LoVo (cell line): ENCODE data around the gene ERC2.

Experiments
- DNase-seq: peaks from one replicate; pipeline ENCODE4 v3.0.0-alpha.2; 2016; ENCODE audit warnings: low spot score

The ERC2 gene

DNA sequence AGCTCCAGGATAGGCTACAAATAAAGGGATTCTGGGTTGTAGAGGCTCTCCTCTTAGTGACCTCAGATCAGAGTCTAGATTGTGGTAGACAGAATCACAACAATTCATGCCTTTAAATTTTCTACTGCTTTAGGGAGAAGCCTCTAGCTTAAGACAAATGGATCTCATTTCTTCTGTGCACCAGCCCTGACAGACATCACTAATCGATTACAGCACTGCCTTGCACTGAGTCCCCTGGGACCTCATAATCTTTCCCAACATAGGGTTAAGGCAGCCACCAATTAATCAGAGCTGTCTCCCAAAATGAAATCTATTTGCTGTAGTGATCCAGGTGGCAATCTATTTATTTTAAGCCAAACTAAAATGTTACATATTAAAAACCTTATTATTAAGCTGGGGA, 544.6 kb downstream of the ERC2 start:
- no peak for DNase-seq

- DNase-seq = no peak
Observed at GRCh38 chr3:55923207-55923606, 545.1 kb downstream of the ERC2 start.

- no peak for DNase-seq
Observed at GRCh38 chr3:55912880-55913279, 555.4 kb downstream of the ERC2 start.

DNA sequence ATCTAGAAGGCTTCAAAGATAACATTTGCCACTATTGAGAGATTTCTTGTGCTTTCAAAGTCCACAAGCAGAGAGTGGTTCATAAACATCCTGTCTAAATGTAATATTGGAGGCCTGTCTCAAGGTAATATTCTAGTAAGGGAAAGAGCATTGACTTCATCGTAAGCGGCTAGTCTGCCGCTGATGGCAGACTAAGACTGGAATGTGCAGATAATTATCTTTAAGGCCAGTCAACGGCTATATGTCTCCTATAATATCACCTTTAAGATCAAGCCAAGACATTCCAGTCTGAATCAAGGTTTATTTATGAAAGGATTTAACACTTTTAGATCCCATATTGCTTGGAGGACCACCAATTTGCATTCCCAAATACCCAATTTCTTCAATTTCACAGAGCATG, 557.0 kb downstream of the ERC2 start:
- no peak for DNase-seq

GRCh38 chr3:55910543-55910942, 557.7 kb downstream of the ERC2 start:
- DNase-seq = no peak

- no peak for DNase-seq
Observed at GRCh38 chr3:55909373-55909772, 558.9 kb downstream of the ERC2 start.

GRCh38 chr3:55907616-55908015, 560.7 kb downstream of the ERC2 start:
- no peak for DNase-seq

- no peak for DNase-seq
Observed at GRCh38 chr3:55906896-55907295, 561.4 kb downstream of the ERC2 start.

GRCh38 chr3:55904716-55905115, 563.6 kb downstream of the ERC2 start:
- no peak for DNase-seq

- DNase-seq = no peak
Observed at GRCh38 chr3:55903680-55904079, 564.6 kb downstream of the ERC2 start.

- DNase-seq = no peak
Observed at GRCh38 chr3:55902221-55902900, 565.9 kb downstream of the ERC2 start.

- DNase-seq = no peak
Observed at GRCh38 chr3:55899887-55900286, 568.4 kb downstream of the ERC2 start.

DNA sequence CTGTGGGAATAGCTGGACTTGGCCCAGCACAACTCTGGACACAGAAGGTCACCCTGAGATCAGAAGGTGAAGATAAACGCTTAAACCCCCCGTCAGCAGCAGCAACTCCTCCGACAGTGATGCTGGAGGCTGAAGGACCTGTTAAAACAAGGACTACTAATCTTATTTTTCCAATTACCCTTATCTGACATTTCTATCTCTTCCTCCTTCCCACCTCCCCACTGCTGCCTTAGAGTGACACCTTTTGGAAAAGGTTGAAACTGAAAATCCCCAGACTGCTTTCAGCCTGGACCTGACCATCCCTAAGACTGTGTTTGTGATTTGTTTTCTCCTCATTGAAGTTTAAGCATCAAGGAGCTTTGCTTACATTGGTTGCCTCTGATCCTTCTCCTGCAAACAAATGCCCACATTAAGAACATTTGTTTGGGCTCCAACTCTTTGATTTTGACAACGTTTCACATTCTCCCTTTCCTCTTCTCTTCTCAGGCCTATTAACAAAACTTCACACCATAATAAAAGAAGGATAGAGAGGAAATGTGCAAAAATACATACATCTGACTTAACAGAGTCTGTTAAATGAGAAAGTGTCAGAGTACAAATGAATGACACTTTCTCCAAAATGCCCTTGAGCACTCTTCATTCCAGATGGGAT, 570.6 kb downstream of the ERC2 start:
- peak; percentile 15 for DNase-seq

DNA sequence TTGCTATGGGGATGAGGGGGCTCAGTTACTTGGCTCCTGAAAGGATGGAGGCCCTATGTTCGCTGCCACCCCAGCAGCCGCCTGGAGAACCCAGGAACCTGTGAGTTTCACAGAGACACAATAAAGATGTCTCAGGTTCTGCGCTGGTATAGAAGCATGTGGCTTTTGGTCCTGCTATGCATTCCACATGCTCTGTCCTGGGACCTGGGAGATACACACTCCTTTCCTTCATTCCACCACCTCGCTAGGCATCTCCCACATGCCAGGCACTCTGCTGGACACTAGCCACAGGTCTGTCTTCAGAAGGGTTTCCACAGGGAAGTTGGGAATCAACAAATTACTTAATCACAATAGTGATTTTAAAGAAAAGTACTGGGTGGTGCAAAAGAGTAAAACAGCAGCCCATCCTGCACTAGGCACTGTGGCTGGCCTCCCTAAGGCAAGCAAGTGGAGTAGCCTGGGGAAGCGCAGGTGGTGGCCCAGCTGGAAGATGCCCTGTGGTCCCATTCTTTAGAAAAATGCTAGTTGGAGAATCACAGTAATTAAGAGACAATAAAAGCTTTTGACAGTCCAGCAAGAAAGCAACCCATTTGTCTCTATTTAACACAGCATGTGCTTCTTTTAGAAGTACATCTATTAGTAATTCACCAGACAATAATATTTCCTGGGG, 572.2 kb downstream of the ERC2 start:
- DNase-seq = no peak

- DNase-seq = no peak
Observed at GRCh38 chr3:55894605-55895004, 573.7 kb downstream of the ERC2 start.

DNA sequence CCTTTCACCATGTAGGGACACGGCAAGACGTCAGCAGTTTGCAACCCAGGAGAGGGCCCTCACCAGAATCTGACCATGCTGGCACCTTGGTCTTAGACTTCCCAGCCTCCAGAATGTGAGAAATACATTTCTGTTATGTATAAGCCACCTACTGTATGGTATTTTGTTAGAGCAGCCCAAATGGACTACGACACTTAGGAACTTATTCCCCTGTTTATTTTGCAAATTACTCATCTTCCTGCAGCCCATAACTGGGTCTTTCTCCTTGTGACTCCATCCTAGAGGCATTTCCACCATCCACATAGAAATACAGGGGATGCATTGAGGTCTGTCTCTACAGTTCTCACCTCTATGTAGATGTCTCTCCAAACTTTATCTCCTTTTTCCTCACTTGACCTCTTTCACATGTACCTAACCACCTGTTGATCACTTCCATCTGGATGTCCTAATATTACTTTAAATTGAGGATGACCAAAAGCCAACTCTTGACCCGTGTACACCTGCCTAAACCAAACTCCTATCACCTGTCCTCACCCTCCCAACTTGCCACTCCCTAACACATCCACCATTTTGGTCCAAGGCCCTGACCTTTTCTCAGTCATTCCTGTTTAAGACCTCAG, 575.1 kb downstream of the ERC2 start:
- DNase-seq = no peak

DNA sequence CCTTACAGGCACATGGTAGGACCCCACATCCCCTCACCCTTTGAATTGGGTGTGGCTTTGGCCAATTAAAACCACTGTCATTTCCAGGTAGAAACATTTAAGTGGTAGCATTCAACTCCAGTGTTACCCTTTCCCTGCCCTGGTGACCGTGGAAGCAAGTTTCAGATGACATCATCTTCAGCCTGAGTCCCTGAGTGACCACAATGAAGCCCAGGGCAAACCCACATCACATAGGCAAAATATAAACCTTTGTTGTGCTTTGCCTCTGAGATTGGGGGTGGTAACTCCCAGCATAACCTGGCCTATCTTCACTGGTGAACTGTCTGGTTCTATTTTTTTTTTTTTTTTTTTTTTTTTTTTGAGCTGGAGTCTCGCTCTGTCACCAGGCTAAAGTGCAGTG, 577.2 kb downstream of the ERC2 start:
- DNase-seq = no peak

DNA sequence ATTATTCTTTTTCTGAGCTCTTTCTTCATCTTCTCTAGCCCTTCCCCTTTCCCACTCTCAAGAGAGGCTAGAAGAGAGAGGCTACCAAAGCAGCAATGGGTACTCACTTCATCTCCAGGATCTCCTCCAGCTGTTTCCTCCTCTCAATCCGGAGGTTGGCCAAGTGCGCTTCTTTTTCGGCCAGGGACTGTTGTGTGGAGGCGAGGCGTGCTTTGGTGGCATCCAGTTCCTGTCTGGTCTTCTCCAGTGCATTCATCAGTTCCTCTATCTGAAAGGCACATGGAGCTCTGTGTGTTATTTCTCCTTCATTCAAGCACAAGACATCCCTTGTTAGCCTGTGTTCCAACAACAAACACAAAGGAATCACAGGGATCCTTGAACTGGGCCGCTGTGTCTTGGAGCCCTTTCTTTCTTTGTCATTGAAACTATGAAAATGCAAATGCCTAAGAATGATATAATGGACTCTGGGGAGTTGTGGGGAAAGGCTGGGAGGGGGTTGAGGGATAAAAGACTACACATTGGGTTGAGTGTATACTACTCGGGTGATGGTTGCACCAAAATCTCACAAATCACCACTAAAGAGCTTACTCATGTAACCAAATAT, 579.9 kb downstream of the ERC2 start:
- no peak for DNase-seq

DNA sequence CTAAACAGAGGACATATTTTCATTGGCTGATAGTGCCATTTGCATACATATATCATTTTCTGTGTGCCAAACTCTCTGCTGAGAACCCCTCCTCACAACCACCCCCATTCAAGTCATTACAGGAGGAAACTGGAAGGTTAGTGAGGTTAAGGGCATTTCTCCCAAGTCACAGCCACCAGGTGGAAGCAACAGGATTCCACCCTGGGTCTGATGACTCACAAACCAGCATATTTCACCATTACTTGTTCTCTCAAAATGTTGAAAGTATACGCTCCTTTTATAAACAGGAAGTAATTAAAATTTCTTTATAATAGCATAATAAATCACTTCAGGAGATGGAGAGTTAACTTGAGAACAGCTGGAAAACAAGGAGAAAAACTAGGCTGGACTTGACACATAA, 582.5 kb downstream of the ERC2 start:
- DNase-seq = peak; percentile 23

- DNase-seq = no peak
Observed at GRCh38 chr3:55884491-55885285, 583.6 kb downstream of the ERC2 start.

DNA sequence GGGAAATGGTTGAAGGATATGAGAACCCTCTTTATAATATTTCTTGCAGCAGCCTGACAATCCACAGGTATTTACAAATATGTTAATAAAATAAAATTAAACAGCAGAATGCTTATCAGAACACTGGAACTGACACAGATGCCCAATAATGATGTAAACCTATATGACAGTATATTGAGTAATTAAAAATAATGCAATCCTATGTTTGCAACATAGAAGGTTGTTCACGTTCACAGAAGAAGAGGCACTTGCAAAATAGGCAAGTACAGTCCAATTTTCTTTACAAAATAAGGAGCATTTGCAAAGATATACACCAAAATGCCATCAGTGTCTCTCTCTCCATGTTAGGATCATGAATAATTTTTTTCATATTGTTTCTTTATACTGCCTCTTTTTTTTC, 584.2 kb downstream of the ERC2 start:
- no peak for DNase-seq

DNA sequence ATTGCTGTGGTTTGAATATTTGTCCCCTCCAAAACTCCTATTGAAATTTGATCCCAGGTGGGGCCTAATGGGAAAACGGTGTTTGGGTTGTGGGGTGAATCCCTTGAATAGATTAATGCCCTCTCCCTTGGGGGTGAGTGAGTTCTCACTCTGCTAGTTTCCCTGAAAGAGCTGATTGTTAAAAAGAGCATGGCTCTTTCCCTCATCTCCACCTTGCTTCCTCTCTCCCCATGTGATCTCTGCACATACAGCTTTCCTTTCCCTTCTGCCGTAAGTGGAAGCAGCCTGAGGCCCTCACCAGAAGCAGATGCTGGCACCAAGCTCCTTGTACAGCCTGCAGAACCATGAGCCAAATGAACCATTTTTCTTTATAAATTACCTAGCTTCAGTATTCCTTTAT, 586.3 kb downstream of the ERC2 start:
- no peak for DNase-seq
